ENCODE measurements around the gene HHAT.
"Not testable (repeated sequence)": the region's sequence is repeated elsewhere in the genome, so short reads cannot be mapped to it uniquely, and the experiment has no call there.

HHAT gene

GRCh38 chr1:210654176-210654981, 325.7 kb downstream of the HHAT start:
- no peak for DNase-seq

DNA sequence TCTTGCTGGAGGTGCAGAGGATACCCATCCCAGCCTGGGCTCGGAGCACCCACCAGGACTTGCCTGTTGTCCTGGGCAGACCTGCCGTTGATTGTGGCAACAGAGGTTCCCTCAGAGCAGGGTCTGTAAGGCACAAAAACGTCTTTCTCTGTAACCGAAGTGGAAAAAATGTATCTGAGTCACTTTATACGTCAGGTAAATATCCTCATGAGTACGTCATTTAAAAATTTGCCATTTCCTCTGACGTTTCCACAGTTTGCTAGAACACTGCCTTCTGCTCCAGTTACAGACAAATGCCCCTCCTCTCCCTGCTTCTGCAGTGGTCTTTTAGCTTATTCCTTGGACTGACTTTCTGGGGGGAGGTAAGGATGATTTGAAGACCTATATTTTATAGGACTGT, 326.8 kb downstream of the HHAT start:
- DNase-seq: no peak

GRCh38 chr1:210657806-210658205, 329.1 kb downstream of the HHAT start:
- DNase-seq: no peak

GRCh38 chr1:210661520-210661919, 332.8 kb downstream of the HHAT start:
- not testable (repeated sequence) for DNase-seq

- no peak for DNase-seq
Measured at GRCh38 chr1:210662291-210663050, 333.8 kb downstream of the HHAT start.

- no peak for DNase-seq
Measured at GRCh38 chr1:210663730-210664573, 335.2 kb downstream of the HHAT start.

- DNase-seq: no peak
Measured at GRCh38 chr1:210669951-210670350, 341.2 kb downstream of the HHAT start.

DNA sequence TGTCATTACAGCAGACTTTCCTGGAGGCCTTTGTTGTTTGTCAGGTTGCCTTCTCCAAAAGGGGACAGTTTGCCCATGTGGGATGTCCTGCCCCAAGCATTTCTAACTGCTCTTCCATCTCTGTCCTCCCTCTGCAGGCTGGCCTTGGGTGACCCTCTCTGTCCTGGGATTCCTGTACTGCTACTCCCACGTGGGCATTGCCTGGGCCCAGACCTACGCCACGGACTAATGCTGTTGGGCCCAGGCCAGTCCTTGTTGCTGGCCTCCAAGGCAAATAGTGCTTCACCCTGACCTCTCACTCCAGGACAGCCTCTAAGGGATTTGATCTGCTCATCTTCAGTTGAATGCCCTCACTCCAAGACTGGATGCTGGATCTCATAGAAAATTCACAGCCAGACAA, 345.4 kb downstream of the HHAT start:
- no peak for DNase-seq

- no peak for DNase-seq
Measured at GRCh38 chr1:210676539-210676938, 347.8 kb downstream of the HHAT start.

DNA sequence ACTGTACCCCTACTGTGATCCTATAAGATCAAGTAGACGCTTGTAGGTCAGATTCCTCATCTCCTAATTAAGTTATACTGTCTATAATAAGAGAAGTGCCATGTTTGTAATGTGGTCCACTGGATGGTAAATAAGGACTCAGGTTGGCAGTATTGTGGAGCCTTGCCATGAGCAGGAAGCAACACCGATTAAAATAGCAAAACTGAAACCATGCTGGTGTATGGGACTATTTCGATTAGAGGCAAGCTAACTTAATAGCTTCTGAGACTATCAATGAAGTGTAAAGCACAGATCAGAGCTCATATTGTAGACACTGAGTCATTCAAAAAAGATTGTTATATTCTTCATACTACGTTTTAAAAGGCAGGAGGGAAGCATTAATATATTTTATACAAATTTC, 348.8 kb downstream of the HHAT start:
- DNase-seq: no peak

- no peak for DNase-seq
Measured at GRCh38 chr1:210678306-210678705, 349.6 kb downstream of the HHAT start.

GRCh38 chr1:210681158-210681557, 352.5 kb downstream of the HHAT start:
- DNase-seq: no peak

DNA sequence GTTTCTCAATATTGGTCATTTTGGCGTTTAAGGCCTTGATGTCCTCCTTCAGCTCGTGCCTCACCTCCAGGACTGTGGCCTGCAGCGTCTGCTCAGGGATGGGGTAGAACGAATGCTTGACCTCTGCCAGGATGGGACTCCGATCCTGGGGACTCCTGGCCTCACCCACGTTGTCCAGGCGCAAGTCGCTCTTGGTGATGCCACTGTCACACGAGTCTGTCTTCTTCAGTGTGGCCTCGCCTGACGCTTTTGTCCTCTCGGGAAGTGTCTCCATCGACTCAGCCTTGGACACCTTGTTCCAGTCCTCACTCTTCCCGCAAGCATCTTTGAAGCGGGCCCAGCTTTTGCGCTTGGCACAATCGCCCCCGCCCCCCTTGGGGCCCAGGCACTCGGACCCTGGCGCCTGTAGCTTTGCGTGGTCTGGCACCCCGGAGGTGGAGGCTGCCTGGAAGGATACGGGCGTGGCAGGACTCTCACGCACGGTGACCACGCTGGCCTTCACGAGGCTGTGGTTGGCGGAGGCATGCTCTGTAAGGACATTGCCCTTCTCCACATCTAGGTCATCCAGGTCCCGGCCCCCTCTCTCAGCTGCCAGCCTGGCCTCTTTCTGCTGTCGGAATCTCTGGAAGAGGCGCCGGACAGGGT, 354.8 kb downstream of the HHAT start:
- DNase-seq: no peak

- no peak for DNase-seq
Measured at GRCh38 chr1:210684466-210685294, 356.0 kb downstream of the HHAT start.

GRCh38 chr1:210685295-210685650, 356.6 kb downstream of the HHAT start:
- DNase-seq: no peak

GRCh38 chr1:210686841-210687240, 358.1 kb downstream of the HHAT start:
- no peak for DNase-seq

DNA sequence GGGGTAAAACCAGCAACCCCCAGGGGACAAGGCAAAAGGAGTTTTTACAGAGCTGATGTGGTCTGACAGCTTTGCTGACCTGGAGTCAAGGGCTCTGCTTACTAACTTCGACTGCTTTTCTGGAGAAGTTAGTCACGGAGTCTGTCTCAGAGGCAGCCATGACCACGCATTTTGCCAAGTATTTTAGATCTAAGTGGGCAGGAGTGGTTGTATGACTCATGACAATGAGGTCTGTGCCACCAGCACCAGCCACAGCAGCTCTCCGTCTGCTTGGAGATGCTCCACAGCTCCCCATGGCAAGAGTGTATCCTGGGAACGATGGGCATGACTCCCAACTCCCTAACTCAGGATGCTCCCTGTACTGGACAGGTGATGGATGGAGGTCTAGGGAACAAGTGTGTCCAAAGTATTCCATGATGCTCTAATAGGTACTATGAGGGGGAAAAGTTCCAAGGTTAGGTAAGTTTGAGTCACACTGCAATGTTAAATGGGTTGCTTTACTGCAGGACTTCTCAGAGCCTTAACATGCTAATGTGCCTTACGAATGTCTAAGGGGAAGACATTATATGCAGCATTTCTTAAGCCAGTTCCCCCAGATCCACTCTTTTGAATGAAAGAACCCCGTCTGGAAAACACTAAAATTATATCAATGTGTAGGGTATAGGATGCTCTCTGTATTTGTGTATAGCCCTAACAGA, 359.0 kb downstream of the HHAT start:
- DNase-seq: no peak

DNA sequence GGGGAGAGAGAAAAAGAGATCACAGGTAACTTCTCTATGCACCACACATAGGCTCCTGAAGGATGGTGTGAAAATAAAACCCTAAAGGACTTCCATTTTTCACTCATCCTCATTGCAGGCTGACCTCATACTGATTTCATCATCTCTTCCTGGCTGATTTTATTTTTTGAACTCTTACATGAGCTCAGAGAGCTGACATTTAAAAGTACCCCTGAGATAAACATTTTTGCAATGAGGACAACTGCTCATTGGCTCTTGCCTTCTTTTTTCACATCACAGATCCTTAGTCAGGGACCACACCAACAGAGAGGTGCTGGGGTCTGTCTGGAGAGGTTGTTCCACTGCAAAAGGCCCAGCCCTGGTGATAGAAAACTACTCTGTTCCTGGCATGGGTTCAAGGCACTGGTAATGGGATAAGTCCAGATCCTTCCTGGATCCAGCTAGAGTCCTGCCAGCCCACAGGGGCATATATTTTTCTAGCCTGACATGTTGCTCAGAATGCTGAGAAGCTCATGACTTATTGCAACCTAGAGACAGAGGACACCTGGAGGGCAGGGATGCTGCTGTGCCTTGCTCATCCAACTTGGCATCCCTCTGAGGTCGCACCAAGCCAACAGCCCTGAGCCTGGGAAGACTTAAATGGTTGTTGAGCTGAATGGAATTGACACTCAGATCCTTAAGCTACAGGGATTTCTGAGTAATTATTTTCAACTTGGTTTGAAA, 360.0 kb downstream of the HHAT start:
- DNase-seq: no peak

- no peak for DNase-seq
Measured at GRCh38 chr1:210689826-210690225, 361.1 kb downstream of the HHAT start.

GRCh38 chr1:210690236-210690635, 361.5 kb downstream of the HHAT start:
- DNase-seq: no peak
